GM18508 (cell line): ENCODE data around the gene IGFBP6.
A peak's percentile ranks its signal among the peaks of the same experiment; 100 is the strongest.

Experiments
- ATAC-seq: cut with Tn5 transposase; IDR thresholded peaks from one replicate; pipeline ENCODE4 v1.9.1; 2021; ENCODE audit warnings: moderate number of reproducible peaks; ENCODE audit not compliant: insufficient read depth, unreplicated experiment

IGFBP6 gene

GRCh38 chr12:53068811-53069585 is 28.5 kb upstream of the IGFBP6 start:
- no peak for ATAC-seq

GRCh38 chr12:53069621-53070410 is 27.7 kb upstream of the IGFBP6 start:
- no peak for ATAC-seq

- ATAC-seq = no peak
Observed at GRCh38 chr12:53070877-53071492, 26.5 kb upstream of the IGFBP6 start.

- no peak for ATAC-seq
Observed at GRCh38 chr12:53071591-53072551, 25.6 kb upstream of the IGFBP6 start.

GRCh38 chr12:53073881-53074280 is 23.6 kb upstream of the IGFBP6 start:
- no peak for ATAC-seq

- ATAC-seq = no peak
Observed at GRCh38 chr12:53074283-53074998, 23.0 kb upstream of the IGFBP6 start.

- no peak for ATAC-seq
Observed at GRCh38 chr12:53074999-53075370, 22.5 kb upstream of the IGFBP6 start.

- no peak for ATAC-seq
Observed at GRCh38 chr12:53076461-53076860, 21.0 kb upstream of the IGFBP6 start.

GRCh38 chr12:53077030-53077429 is 20.4 kb upstream of the IGFBP6 start:
- no peak for ATAC-seq

GRCh38 chr12:53078425-53079225 is 18.8 kb upstream of the IGFBP6 start:
- ATAC-seq = no peak

GRCh38 chr12:53079226-53080117 is 18.0 kb upstream of the IGFBP6 start, which contains the start of gene SPRYD3:
SPRYD3 (minus strand) TSS chr12:53079390; CDS start chr12:53079333, 57 bp downstream.
- ATAC-seq = peak; percentile 88

GRCh38 chr12:53082637-53083175 is 14.8 kb upstream of the IGFBP6 start:
- no peak for ATAC-seq

GRCh38 chr12:53086361-53086760 is 11.1 kb upstream of the IGFBP6 start:
- ATAC-seq = no peak

- no peak for ATAC-seq
Observed at GRCh38 chr12:53090105-53090504, 7.4 kb upstream of the IGFBP6 start.

GRCh38 chr12:53090554-53090953 is 6.9 kb upstream of the IGFBP6 start:
- no peak for ATAC-seq

- ATAC-seq = no peak
Observed at GRCh38 chr12:53091756-53092155, 5.7 kb upstream of the IGFBP6 start.

- no peak for ATAC-seq
Observed at GRCh38 chr12:53093777-53094393, 3.6 kb upstream of the IGFBP6 start.
